GM18520 (cell line): ENCODE measurements around the gene HS6ST3.
A peak's percentile ranks its signal among the peaks of the same experiment; 100 is the strongest.

Source experiments
- ATAC-seq: cut with Tn5 transposase; IDR thresholded peaks from one replicate; pipeline ENCODE4 v1.9.1; 2021; ENCODE audit not compliant: unreplicated experiment

Gene HS6ST3

DNA sequence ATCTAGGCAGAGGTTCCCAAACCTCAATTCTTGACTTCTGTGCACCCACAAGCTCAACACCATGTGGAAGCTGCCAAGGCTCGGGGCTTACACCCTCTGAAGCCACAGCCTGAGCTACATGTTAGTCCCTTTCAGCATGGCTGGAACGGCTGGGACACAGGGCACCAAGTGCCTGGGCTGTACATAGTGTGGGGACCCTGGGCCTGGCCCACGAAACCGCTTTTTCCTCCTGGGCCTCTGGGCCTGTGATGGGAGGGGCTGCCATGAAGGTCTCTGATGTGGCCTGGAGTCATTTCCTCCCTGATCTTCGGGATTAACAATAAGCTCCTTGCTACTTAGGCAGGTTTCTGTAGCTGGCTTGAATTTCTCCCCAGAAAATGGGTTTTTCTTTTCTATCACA is 108.1 kb downstream of the HS6ST3 start:
- no peak for ATAC-seq

DNA sequence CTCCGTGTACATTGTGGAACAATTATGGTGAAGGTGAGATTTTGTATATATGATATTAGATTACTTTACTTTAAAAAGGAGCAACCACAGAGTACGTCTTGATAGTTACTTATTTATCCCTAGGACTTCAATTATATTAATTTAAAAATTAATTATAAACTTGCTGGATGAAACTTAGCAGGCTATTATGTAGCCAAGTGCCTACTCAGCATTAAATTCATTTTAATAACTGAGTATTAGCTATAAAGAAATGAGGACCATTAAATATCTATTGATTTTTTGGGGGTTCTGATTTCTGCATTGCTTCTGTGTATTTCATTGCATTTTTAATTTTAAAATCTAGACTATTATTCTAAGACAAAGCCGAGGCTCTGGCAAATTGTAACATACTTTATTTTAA is 109.4 kb downstream of the HS6ST3 start:
- ATAC-seq = no peak

DNA sequence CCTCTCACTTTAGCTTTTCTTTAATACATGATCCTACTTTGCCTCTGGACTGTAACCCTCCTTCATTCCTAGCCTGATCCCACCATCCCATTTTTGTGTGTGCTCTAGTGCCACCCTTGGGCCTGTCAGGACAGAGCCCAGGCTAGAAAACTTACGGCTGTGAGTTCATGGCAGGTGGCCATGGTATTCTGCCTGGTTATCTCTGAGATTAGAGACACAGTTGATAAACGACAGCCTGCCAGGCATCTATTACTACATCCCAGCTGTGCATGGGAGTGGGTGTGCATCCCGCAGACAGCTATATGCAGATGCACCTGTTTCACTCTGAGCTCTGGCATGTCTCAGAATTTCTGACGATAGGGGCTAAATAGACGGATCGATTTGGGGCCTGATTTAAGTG is 110.9 kb downstream of the HS6ST3 start:
- ATAC-seq = no peak

DNA sequence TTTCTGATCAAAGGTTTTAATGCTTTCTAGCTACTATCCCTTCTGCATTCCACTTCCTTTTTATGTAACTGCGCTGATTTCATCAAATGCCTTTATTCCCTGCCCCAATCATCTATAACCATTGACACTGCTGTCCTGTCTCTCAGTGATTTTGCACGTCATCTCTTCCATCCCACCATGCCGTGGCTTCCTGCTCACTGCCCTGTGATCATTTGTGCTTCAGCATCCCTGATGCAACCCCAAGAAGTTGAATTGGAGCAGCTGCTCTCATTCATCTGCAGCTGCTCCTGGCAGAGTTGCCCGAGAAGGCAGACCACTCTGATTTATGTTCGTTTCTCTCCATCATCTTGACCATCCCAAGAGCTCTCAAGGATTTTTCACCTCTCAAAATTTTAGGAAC is 112.4 kb downstream of the HS6ST3 start:
- no peak for ATAC-seq

DNA sequence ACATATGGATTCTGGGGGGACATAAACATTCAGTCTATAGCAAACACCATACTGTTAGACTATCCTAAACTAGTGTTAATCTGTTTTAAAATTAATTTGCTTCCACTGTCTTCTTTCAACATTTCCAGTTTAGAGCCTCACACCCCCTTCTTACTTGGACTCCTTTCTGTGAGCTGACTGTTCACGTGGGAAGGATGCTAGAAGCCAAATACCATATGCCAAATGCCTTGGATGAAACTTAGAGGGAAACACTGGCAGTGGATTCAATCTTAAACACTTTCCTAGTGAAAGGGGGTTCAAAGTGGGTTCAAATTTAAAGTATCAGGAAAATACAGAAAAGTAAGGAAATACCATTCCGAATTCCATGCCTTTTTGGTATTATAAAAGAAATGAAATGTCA is 113.6 kb downstream of the HS6ST3 start:
- ATAC-seq = no peak

DNA sequence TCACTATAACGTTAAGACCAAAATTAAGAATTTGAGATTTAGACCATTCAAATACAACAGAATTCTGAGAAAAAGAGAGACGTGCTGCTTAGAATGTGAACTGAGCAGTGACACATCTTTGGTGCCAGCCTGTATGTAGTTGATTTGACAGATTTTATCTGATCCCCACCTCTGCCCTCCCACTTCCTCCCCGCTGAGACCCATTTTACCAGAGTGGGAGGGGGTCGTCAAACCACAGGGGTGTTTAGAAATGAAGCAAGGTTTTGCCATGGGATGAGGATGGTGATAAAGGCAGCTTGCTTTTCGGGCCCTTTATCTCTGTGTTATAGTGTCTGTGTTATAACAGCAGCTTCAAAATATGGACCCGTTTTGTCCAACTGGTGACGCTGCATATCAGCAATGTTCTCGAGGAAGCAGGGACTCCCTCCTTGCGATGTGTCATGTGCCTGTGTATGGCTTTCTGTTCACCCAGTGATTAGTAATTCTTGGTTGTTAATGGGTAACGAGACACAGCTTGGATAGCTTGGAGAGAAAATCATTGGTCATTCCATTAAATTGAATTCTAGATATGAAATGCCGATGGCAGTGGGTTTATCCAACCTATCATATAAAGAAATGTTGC is 125.0 kb downstream of the HS6ST3 start:
- ATAC-seq = no peak

DNA sequence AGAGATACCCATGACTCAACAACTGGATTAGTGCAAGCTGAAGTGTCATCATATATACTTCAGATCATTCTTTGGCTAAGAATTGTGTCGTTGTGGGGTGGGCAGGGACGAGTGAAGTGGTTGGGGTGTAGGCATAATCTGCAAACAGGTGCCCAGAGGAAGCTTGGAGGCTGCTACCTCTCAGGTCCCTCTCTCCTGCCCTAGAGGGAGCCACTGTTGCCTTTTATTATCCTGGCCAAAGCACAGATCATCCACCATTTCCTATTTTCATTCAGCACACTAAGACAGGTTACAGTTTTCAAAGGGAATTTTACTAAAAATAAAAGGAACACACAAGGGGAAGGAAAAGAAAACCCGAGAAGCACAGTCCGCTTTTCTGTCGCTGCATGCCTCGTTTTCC is 126.6 kb downstream of the HS6ST3 start:
- ATAC-seq = no peak

DNA sequence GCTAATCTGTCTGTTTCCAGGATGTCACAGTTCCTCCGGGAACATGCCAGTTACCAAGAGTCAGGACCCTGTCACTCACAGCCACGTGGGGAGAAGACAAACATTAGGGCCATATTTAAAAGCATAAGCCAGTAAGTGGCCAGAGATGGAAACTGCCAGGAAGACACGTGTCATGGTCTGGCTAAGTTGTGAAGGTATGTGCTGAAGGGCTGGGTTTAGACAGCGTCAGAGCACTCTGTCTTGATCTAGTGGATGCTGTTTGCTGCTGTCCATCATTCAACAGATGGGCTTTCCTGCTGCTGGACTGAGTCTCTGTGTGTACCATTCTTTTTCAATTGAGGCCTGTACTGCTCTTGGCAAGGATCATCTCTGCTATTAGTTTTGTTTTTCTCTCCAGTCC is 128.6 kb downstream of the HS6ST3 start:
- ATAC-seq = no peak

DNA sequence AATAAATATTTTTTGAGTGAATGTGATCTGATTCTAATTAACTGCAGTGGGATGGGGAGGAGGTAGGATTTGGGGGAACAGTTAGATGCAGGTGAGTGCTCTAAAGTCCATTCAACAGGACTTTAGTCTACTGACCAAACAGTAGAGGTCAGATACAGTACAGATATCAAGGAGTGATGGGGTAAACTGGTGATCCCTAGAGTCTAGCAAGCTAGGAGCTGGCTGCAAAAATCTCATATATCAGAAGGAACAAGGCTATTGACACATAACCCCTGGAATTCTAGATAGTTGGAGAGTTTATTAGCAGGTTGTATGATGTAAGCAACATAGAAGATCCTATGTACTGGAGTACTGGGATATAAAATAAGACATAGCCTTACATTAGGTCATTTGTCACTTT is 131.6 kb downstream of the HS6ST3 start:
- no peak for ATAC-seq

DNA sequence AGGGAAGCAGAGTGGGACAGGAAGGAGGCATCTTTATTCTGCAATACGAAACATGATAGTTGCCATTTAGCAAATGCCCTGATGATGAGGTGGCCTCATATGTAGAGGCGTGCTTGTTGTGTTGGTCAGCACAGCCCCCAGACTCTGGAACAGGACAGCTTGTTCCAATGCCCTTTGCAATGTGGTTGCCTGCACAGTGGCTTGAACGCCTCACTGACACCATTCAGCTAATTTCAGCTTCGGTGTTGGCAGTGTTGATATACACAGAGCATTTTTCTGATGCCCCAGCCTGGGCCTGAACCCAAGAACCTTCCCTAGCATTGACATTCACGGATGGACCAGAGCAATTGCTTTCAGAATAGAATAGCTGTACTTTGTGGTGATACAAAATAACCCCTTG is 133.3 kb downstream of the HS6ST3 start:
- ATAC-seq = no peak

DNA sequence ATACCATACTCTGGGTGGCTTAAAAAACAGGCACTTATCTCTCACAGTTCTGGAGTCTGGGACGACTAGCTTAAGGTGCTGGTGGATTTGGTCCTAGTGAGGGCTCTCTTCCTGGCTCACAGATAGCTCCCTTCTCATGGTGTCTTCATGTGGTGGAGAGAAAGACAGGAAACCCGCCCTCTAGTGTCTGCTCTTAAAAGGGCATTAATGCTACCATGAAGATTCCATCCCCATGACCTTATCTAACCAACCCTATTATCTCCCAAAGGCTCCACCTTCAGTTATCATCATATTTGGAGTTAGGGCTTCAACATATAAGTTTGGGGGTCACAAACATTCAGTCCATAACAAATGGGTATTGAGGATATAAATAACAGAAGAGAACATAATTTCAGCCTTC is 139.4 kb downstream of the HS6ST3 start:
- peak; percentile 60 for ATAC-seq

DNA sequence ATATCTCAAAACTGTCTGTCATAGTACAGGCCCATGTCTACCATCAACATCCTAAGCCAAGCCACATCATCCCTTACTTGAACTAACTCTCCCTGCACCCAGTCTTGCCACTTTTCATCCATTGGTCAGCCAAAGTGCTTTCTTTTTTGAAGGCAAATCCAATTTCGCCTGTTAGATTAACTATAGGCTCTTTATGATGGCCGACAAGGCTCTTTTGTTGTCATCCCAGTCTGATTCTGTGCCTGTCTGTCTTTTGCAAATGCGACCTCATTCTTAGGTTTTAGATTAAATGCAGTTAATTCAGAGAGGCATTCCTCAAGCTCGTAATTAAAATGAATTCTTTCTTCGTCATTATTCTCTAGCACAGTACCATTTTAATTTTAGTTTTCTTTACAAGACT is 148.3 kb downstream of the HS6ST3 start:
- ATAC-seq = no peak

DNA sequence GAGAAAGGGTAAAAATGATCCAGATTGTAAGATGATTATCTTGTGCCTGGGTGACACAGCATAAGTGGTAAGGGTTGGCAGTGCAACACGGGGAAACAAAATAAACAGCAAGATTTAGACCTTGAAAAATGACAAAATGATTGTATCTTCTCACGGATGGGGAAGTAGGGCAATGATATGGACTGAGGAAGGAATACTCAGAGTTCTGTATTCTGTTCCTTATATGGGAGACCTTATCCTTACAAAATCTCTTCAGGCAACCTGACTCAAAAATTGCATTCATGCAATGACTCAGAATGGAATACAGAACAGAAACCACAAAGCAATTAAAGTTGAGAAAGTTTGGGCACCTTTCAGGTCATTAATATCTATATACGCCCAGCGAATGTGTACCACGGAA is 149.0 kb downstream of the HS6ST3 start:
- no peak for ATAC-seq

DNA sequence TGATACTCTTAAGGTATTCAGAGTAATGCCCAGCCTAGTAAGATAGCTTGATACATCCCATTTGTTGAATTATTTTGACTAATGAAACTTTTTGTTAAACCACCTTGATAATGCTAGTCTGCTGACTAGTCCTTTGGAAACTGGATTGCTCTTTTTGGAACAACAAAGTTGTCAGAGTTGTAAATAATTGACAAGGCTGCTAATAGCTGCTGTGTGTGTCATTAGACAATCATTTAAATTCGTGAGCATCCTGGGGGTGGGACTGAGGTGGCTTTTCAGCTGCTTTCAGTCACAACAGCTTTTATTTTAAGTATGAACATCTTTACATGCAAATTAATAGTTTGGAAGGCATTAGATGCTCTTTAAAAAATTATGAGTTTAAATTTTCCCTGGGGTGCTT is 153.5 kb downstream of the HS6ST3 start:
- ATAC-seq = no peak

DNA sequence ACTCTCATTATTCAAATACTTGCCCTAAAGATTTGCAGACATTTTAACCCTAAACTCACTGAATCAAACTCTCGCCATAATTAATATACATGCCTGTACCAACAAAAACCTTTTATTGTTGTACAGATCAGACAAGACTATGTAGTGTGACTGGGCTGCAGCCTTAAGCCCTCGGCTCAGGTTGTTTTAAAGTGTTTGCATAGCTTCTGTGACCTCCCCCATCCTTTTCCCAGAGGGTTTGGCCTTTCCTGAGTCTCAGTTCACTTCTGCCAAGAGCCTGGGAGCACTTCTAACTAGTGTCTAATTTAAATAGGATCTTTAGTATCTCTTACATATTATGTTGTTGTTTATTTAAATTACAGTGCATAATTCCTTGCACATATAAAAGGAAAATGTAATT is 158.2 kb downstream of the HS6ST3 start:
- ATAC-seq = no peak

DNA sequence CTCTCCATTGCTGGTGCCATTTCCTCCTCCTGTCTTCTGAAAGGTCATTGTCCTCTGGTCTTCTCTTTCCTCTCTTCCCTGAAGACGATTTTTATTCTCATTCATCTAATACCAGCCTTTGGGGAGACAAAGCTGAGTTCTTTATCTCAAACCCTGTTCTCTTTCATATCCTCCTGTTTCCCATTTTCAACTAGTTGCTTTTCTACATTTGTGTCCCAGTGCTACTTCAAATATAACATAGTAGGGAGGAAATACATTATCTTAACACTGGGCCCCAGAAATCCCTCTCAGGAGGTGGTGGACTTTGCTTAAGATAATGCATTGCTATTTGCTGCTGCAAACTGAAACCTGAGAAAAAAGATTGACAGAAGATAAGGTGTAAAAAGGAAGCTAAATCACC is 159.1 kb downstream of the HS6ST3 start:
- no peak for ATAC-seq

DNA sequence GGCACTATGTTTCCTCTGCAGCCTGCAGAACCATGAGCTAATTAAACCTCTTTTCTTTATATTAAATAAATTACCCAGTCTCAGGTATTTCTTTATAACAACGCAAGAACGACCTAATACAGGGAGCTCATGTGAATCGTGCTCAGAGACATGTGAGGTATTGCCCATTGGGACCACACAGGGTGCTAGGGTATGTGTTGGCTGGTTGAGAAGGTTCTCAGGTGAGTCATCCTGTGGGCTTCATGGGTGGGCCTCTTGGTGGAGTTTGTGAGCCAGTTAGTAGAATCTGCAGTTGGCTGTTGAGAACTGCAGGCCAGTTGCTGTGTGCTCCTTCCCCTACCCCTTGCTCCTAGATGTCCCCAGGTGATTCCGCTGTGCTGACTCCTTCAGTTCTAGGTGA is 163.0 kb downstream of the HS6ST3 start:
- no peak for ATAC-seq

DNA sequence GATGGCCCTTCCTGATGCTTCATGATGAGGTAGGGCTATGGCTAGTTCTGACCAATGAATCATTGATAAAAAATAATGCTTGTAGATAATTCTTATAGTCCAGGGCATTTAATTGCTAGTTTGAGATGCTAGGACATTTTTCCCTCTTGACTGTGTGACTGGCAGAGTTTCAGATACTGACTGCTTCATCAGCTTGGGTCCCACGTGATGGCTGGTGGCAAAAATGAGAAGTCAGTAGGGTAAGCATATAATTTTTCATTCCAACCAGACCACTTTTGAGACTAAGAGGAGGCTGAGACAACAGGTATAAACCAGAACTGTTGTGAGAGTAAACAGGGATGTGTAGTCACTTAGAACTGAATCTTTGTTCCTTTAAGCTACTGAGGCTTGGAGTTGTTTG is 183.3 kb downstream of the HS6ST3 start:
- no peak for ATAC-seq

DNA sequence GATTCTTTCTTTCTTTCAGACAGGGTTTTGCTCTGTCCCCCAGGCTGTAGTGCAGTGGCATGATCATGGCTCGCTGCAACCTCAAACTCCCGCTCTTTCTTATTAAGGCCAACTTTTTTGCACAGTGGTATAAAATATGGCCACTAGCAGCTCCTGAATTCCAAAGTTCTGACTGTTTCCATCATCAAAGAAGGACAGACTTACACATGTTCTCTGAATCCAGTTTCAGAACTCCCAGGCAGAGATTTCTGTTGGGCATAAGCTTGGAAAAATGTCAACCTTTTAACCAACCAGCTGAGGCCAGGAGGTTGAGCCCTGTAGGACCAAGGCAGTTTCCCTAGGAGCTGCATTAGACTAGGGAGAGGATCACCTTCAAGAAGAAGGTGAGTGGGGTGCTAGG is 184.1 kb downstream of the HS6ST3 start:
- ATAC-seq = no peak

DNA sequence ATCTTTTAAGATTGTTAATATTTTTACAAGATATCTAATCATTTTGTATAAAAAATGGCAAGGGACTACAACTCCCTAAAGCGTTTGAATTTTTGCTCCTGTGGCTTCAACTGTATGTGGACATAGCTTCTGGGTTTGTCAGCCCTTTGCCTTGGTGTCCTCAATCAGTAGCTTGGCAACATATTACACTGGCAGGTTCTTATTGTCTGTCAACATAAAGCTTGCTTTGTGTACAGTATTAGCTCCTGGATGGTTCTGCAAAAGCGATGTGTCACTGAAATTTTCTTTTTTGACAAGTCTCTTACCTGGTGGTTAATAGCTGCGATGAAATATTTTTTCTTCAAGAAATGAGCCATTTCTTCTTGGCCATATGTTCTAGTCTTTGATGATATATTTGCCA is 190.0 kb downstream of the HS6ST3 start:
- no peak for ATAC-seq

DNA sequence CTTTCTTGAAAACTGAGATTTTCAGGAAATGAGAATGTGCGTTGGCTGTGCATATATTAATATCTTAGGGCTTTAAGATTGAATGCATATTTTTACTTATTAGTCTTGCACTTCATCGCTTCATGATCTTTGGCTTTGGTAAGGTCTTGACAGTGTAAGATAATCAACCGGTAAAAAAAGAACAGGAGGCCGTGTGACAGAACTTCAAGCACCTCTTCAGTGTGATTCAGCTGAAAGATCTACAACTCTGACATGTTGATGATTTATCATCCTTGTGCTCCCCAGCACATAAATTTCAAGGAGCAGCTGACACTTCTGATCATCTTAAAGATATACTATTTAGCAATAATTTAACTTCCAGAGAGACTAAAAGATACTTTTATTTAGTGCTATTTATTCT is 195.1 kb downstream of the HS6ST3 start:
- no peak for ATAC-seq

DNA sequence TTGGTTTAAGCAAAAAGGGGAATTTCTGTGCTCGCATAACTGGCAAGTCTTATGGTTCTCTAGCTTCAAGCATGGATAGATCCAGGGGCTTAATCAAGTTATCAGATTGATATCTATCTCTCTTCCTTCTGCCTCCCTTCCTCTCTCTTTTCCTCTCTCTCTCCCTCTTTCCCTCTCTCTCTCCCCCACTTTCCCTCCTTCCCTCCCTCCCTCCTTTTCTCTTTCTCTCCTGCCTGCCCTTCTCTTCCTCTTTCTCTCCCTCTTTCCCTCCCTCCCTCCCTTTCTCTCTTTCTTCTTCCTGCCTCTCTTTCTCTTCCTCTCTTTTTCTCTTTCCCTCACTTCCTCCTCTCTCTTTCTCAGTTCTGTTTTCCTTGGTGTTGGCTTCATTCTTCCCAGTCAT is 195.8 kb downstream of the HS6ST3 start:
- ATAC-seq = no peak

DNA sequence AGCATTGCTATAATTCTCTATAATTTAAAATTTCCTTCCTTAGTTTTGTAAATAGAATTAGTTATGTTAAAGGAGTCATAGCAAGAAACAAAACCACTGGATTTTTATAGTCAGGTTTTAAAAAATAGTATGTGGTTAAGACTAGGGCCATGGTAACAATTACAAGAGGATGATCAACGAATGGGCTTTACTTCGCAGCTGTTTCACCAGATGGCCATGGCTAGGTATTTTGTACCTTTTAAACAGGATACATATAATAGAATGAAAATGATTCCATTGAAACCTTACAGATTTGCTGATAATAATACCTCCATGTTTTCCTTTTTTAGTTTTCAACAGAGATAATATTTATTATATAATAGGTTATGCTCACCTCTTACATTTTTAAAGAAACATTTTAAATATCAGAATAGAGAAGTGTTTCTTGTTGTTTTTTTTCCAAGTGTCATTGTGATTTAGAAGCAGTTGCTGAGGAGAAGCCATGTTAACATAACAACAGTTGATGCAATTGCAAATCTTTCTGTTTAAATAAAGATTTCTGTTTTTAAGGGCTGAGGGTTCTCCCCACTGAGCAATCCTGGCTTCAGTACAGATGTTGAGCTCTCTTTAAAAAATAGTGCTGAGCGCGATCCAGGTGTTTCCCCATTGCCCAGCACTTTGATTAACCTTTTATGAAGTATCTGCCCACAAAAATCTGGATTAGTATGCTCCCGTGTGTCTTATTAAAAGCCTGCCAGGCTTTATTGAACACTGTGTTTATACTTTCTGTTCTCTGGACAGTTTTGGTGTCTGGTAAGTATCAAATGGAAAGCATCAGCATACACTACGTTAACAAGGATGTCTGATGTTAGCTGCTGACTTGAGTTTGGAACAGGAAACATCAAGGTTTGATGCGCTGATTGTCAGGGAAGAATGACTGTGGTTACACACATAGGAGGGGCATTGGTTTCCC is 205.3 kb downstream of the HS6ST3 start:
- ATAC-seq = no peak
